HepG2 (cell line): Measurements from ENCODE around the gene CLEC19A. TPM values are rescaled to one million over a fixed set of nuclear protein-coding genes. Genes with fewer than 3 reads are reported as not detected.

Source experiments
- ATAC-seq: fragments of 200-7000 bp; cut with Tn5 transposase; 3 replicates; pipeline ENCODE4 v1.9.1; 2020; ENCODE audit warnings: mild to moderate bottlenecking, moderate library complexity
- BruUV-seq: library from RNA; stranded (reverse); fragments of 400-500 nt; replicated peaks from 2 replicates; lab custom pipeline; 2021; lab: Mats Ljungman, UMichigan
- CTCF ChIA-PET: fragments of 300-600 bp; formaldehyde crosslinking; extraction: SDS; loops from one replicate; lab custom pipeline; 2021; ENCODE audit warnings: low total read pairs, inconsistent platforms, low intra/inter-chr PET ratio; lab: Yijun Ruan, JAX
- POLR2A ChIA-PET: fragments of 350-600 bp; sonication (Branson Sonifier 250); formaldehyde crosslinking; loops from one replicate; lab custom pipeline; 2020; ENCODE audit warnings: antibody characterized with exemption, inconsistent platforms; lab: Yijun Ruan, JAX
- DNase-seq: peaks from one replicate; pipeline ENCODE4 v3.0.0-alpha.2; 2015; ENCODE audit warnings: low spot score
- FAIRE-seq: peaks from 3 replicates; lab custom pipeline; 2011; peaks lifted over from hg19 to GRCh38; lab: Jason Lieb, UNC
- H2AFZ ChIP-seq: one replicate; pipeline ENCODE4 v1.6.1; 2011; ENCODE audit warnings: low read length, inconsistent platforms
- H3K27ac ChIP-seq: fragments of 300-600 bp; 3 replicates; pipeline ENCODE4 v1.8.0; 2011; ENCODE audit warnings: mixed run types, mild to moderate bottlenecking, mixed read lengths, low read length, inconsistent platforms; ENCODE audit not compliant: insufficient read depth; ENCODE audit errors: extremely low read length
- H3K27me3 ChIP-seq, 2 experiments: fragments of 200-600 bp in 1 of 2; 2 replicates in 1 of 2; 3 replicates in 1 of 2; pipeline versions ENCODE4 v1.6.0 to v1.8.0; 2011; ENCODE audit warnings: low read length in 2 of 2, mild to moderate bottlenecking in 2 of 2, moderate library complexity in 2 of 2, inconsistent platforms in 1 of 2; ENCODE audit not compliant: insufficient read depth in 2 of 2, control insufficient read depth in 1 of 2
- H3K36me3 ChIP-seq, 2 experiments: fragments of 200-600 bp in 1 of 2; replicated peaks in 1 of 2; 2 replicates in 1 of 2; 3 replicates in 1 of 2; pipeline versions ENCODE4 v1.5.1 to v1.8.0; 2011; ENCODE audit warnings: low read length in 2 of 2, inconsistent platforms in 1 of 2; ENCODE audit not compliant: insufficient read depth in 2 of 2, control insufficient read depth in 1 of 2
- H3K4me1 ChIP-seq: 2 replicates; pipeline ENCODE4 v1.5.1; 2012; ENCODE audit warnings: low read length, inconsistent platforms; ENCODE audit not compliant: insufficient read depth
- H3K4me2 ChIP-seq: 2 replicates; pipeline ENCODE4 v1.6.0; 2011; ENCODE audit warnings: low read depth, low read length, inconsistent platforms
- H3K4me3 ChIP-seq, 3 experiments: fragments of 200-600 bp in 1 of 3; sonication (generic), shearing (Covaris generic) in 1 of 3; replicated peaks in 1 of 3; 2 replicates each; pipeline ENCODE4 v1.5.1; 2011 to 2016; ENCODE audit warnings: low read length in 3 of 3, inconsistent platforms in 2 of 3, low read depth in 2 of 3, mild to moderate bottlenecking in 2 of 3, control low read depth in 1 of 3, mixed read lengths in 1 of 3; ENCODE audit not compliant: insufficient read depth in 1 of 3
- H3K79me2 ChIP-seq: one replicate; pipeline ENCODE4 v1.6.1; 2011; ENCODE audit warnings: low read length, inconsistent platforms; ENCODE audit not compliant: insufficient read depth
- H3K9ac ChIP-seq: 2 replicates; pipeline ENCODE4 v1.6.0; 2011; ENCODE audit warnings: mild to moderate bottlenecking, low read depth, low read length, inconsistent platforms; ENCODE audit not compliant: insufficient read depth
- H3K9me3 ChIP-seq: 2 replicates; pipeline ENCODE4 v1.5.1; 2012; ENCODE audit warnings: mild to moderate bottlenecking, low read length
- H4K20me1 ChIP-seq: 2 replicates; pipeline ENCODE4 v1.6.0; 2011; ENCODE audit warnings: inconsistent platforms, mild to moderate bottlenecking, low read length, moderate library complexity; ENCODE audit not compliant: insufficient read depth
- ISL2 ChIP-seq: sonication (generic); formaldehyde crosslinking; IDR thresholded peaks from 2 replicates; pipeline ENCODE4 v1.5.0; 2020; ENCODE audit warnings: missing genetic modification reagents
- MAFK ChIP-seq, 2 experiments: IDR thresholded peaks in 1 of 2; conservative IDR thresholded peaks in 1 of 2; 2 replicates each; pipeline ENCODE4 v1.6.1; 2011; ENCODE audit warnings: improper control_type of control experiment in 2 of 2, low read length in 2 of 2
- NFIB ChIP-seq: sonication (generic); formaldehyde crosslinking; IDR thresholded peaks from 2 replicates; pipeline ENCODE4 v1.9.0; 2021; ENCODE audit warnings: missing genetic modification reagents, mild to moderate bottlenecking, borderline replicate concordance
- SNAI1 ChIP-seq: sonication (generic); formaldehyde crosslinking; IDR thresholded peaks from 2 replicates; pipeline ENCODE4 v1.5.0; 2020; ENCODE audit warnings: mild to moderate bottlenecking, missing genetic modification reagents, borderline replicate concordance
- SYNCRIP ChIP-seq: fragments of 200-400 bp; formaldehyde crosslinking; IDR thresholded peaks from 2 replicates; pipeline ENCODE4 v1.6.1; 2018; ENCODE audit warnings: mild to moderate bottlenecking, low read depth, low read length; ENCODE audit not compliant: insufficient read depth
- YEATS2 ChIP-seq: sonication (generic); formaldehyde crosslinking; IDR thresholded peaks from 2 replicates; pipeline ENCODE4 v1.4.0; 2020; ENCODE audit warnings: missing genetic modification reagents, borderline replicate concordance
- ZNF282 ChIP-seq: fragments of 450-650 bp; IDR thresholded peaks from 2 replicates; pipeline ENCODE4 v1.6.1; 2018; ENCODE audit not compliant: partially characterized antibody
- ZNF607 ChIP-seq: sonication (generic); formaldehyde crosslinking; IDR thresholded peaks from 2 replicates; pipeline ENCODE4 v1.5.1; 2020; ENCODE audit warnings: missing genetic modification reagents, mild to moderate bottlenecking, borderline replicate concordance
- ZNF850 ChIP-seq: sonication (generic); formaldehyde crosslinking; conservative IDR thresholded peaks from 2 replicates; pipeline ENCODE4 v1.9.0; 2021; ENCODE audit warnings: mild to moderate bottlenecking, missing genetic modification reagents
- WGBS: methylation state at CpG from one replicate; pipeline ENCODE4 v1.1.6; 2017; ENCODE audit warnings: low lambda C conversion rate; 5-methylcytosine and 5-hydroxymethylcytosine counted together
- in situ Hi-C: cut with HindIII; loops from 2 replicates; pipeline ENCODE4 v1.10.0; 2017; ENCODE audit warnings: low pct_unique_long_range_greater_than_20kb; ENCODE audit not compliant: extremely low pct_ligation_motif_present
- intact Hi-C: fragments of 100-400 bp; cut with micrococcal nuclease; formaldehyde crosslinking; loops from one replicate; pipeline ENCODE4 v1.10.0; 2022; ENCODE audit not compliant: unreplicated experiment
- polyA plus RNA-seq, 8 experiments: library from polyadenylated mRNA; depleted of rRNA in 3 of 8; stranded (reverse) in 7 of 8; unstranded in 1 of 8; fragments of >200 nt; fragmentation: Illumina TruSeq in 4 of 8; extraction: Trizol in 4 of 8; gene quantifications; 2 replicates each; pipeline versions ENCODE4 v1.2.1 to v1.2.3, GENCODE V29; 2011 to 2016; ENCODE audit warnings: low read depth in 4 of 8, missing spikeins in 1 of 8, mixed read lengths in 1 of 8; ENCODE audit not compliant: insufficient read depth in 1 of 8
- total RNA-seq, 5 experiments: library from RNA; depleted of rRNA; stranded (reverse); fragments of >200 nt; fragmentation: Illumina TruSeq; extraction: Trizol; gene quantifications; 2 replicates each; pipeline ENCODE4 v1.2.3, GENCODE V29; 2016; ENCODE audit warnings: low read depth in 1 of 5
- TF ChIP-seq, protein P1 (sequence below), 2 experiments: sonication (generic) in 1 of 2; formaldehyde crosslinking in 1 of 2; IDR thresholded peaks; 2 replicates each; pipeline versions ENCODE4 v1.6.1 to v1.9.0; 2014 to 2022; ENCODE audit warnings: antibody characterized with exemption in 1 of 2, borderline replicate concordance in 1 of 2, inconsistent platforms in 1 of 2, low read depth in 1 of 2, missing genetic modification reagents in 1 of 2
- TF ChIP-seq, protein P2 (sequence below): sonication (generic); formaldehyde crosslinking; IDR thresholded peaks from 2 replicates; pipeline ENCODE4 v1.5.1; 2020; ENCODE audit warnings: mild to moderate bottlenecking, missing genetic modification reagents, moderate library complexity
- TF ChIP-seq, protein P3 (sequence below): sonication (generic); formaldehyde crosslinking; IDR thresholded peaks from 2 replicates; pipeline ENCODE4 v1.4.0; 2020; ENCODE audit warnings: missing genetic modification reagents

The CLEC19A gene
- total and polyA plus RNA-seq, 2 of the 13 experiments (the other 11 are each of a cell fraction or from before 2014, with no cell fraction given): not detected

DNA sequence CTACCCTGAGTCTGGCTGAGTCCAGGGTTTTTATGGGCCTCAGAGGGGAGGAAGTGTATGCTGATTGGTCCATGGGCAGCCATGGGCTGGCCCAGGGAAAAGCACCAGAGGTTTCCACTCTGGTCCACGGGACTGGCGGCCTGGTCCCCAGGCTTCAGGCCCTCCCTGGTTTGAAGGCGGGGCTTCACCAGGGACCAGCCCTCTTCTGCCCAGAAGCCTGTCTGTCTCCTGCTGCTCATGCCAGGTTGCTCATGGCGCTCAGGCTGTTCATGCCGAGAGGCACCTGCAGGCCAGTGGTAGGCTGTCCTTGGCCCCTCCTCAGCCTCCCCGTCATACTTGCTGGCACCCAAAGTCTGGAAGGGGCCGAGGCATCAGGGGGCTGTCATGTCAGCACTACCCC, 45.0 kb upstream of the CLEC19A start:
- H3K4me1 ChIP-seq: peaks cover 10% of the 10 kb centered on the region; the same call in 1 of the 2 replicates
- no peak for FAIRE-seq
- H2AFZ ChIP-seq: no peak overlapping the region
- H3K9ac ChIP-seq: no peak overlapping the region
- H3K36me3 ChIP-seq: no peaks in the 10 kb centered on the region
- no peak overlapping the region for H3K27ac ChIP-seq
- H3K9me3 ChIP-seq: peaks cover 6% of the 10 kb centered on the region; the same call in 1 of the 2 replicates
- ATAC-seq: peak; percentile 16; the same call in 2 of the 3 replicates
- DNase-seq: no peak
- TF ChIP-seq, protein P1, sequence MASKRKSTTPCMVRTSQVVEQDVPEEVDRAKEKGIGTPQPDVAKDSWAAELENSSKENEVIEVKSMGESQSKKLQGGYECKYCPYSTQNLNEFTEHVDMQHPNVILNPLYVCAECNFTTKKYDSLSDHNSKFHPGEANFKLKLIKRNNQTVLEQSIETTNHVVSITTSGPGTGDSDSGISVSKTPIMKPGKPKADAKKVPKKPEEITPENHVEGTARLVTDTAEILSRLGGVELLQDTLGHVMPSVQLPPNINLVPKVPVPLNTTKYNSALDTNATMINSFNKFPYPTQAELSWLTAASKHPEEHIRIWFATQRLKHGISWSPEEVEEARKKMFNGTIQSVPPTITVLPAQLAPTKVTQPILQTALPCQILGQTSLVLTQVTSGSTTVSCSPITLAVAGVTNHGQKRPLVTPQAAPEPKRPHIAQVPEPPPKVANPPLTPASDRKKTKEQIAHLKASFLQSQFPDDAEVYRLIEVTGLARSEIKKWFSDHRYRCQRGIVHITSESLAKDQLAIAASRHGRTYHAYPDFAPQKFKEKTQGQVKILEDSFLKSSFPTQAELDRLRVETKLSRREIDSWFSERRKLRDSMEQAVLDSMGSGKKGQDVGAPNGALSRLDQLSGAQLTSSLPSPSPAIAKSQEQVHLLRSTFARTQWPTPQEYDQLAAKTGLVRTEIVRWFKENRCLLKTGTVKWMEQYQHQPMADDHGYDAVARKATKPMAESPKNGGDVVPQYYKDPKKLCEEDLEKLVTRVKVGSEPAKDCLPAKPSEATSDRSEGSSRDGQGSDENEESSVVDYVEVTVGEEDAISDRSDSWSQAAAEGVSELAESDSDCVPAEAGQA (IDR thresholded peaks at IDR 0.05; ENCODE audit: low read depth): no peak
- TF ChIP-seq, protein P1 (CRISPR knock-in tag; IDR thresholded peaks at IDR 0.05; ENCODE audit: borderline replicate concordance): no peak
- TF ChIP-seq YEATS2 (CRISPR knock-in tag): no peak
- TF ChIP-seq SNAI1 (CRISPR knock-in tag): no peak
- no peak for TF ChIP-seq ISL2 (CRISPR knock-in tag)
- TF ChIP-seq MAFK (conservative IDR thresholded peaks at IDR 0.05 in 1 of 2, IDR thresholded peaks at IDR 0.05 in 1 of 2; ENCODE audit: low read length in 2 of 2): no peak
- TF ChIP-seq, protein P2, sequence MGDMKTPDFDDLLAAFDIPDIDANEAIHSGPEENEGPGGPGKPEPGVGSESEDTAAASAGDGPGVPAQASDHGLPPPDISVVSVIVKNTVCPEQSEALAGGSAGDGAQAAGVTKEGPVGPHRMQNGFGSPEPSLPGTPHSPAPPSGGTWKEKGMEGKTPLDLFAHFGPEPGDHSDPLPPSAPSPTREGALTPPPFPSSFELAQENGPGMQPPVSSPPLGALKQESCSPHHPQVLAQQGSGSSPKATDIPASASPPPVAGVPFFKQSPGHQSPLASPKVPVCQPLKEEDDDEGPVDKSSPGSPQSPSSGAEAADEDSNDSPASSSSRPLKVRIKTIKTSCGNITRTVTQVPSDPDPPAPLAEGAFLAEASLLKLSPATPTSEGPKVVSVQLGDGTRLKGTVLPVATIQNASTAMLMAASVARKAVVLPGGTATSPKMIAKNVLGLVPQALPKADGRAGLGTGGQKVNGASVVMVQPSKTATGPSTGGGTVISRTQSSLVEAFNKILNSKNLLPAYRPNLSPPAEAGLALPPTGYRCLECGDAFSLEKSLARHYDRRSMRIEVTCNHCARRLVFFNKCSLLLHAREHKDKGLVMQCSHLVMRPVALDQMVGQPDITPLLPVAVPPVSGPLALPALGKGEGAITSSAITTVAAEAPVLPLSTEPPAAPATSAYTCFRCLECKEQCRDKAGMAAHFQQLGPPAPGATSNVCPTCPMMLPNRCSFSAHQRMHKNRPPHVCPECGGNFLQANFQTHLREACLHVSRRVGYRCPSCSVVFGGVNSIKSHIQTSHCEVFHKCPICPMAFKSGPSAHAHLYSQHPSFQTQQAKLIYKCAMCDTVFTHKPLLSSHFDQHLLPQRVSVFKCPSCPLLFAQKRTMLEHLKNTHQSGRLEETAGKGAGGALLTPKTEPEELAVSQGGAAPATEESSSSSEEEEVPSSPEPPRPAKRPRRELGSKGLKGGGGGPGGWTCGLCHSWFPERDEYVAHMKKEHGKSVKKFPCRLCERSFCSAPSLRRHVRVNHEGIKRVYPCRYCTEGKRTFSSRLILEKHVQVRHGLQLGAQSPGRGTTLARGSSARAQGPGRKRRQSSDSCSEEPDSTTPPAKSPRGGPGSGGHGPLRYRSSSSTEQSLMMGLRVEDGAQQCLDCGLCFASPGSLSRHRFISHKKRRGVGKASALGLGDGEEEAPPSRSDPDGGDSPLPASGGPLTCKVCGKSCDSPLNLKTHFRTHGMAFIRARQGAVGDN (CRISPR knock-in tag): no peak
- TF ChIP-seq SYNCRIP: no peak
- TF ChIP-seq ZNF607 (CRISPR knock-in tag): no peak
- TF ChIP-seq, protein P3, sequence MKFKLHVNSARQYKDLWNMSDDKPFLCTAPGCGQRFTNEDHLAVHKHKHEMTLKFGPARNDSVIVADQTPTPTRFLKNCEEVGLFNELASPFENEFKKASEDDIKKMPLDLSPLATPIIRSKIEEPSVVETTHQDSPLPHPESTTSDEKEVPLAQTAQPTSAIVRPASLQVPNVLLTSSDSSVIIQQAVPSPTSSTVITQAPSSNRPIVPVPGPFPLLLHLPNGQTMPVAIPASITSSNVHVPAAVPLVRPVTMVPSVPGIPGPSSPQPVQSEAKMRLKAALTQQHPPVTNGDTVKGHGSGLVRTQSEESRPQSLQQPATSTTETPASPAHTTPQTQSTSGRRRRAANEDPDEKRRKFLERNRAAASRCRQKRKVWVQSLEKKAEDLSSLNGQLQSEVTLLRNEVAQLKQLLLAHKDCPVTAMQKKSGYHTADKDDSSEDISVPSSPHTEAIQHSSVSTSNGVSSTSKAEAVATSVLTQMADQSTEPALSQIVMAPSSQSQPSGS (CRISPR knock-in tag): no peak
- no peak for TF ChIP-seq NFIB (CRISPR knock-in tag)
- no peak for TF ChIP-seq ZNF850 (CRISPR knock-in tag)
- TF ChIP-seq ZNF282: no peak
- TF ChIP-seq, all 625 proteins: peak for 0
- H3K79me2 ChIP-seq: no peaks in the 10 kb centered on the region
- H3K4me3 ChIP-seq: no peak overlapping the region
- no peak overlapping the region for H3K4me2 ChIP-seq
- WGBS: 63% methylated on average over 5 of the region's 7 CpGs
- ChIA-PET POLR2A (no interaction called here), CTCF (no interaction called here)
- intact Hi-C loops: no loop called here
- H4K20me1 ChIP-seq: no peaks in the 10 kb centered on the region
- in situ Hi-C loops: no loop called here
- H3K27me3 ChIP-seq: peaks cover 0 to 7% of the 10 kb centered on the region in 2 experiments; a peak in 1 of 5 replicates
- BruUV-seq: no TSS peak
